KBM-7 (cell line): ENCODE results near the gene RIPOR3.
"Not testable (repeated sequence)": the region's sequence is repeated elsewhere in the genome, so short reads cannot be mapped to it uniquely, and the experiment has no call there.

ENCODE experiments used
- DNase-seq: peaks from one replicate; pipeline ENCODE4 v3.0.0-alpha.2; 2015
- in situ Hi-C: fragments of 300-500 bp; cut with MboI; formaldehyde crosslinking; loops from 2 replicates; pipeline ENCODE4 v1.14.3; 2020; ENCODE audit warnings: low sequenced_read_pairs, low pct_unique_long_range_greater_than_20kb, mixed read lengths

The RIPOR3 gene

DNA sequence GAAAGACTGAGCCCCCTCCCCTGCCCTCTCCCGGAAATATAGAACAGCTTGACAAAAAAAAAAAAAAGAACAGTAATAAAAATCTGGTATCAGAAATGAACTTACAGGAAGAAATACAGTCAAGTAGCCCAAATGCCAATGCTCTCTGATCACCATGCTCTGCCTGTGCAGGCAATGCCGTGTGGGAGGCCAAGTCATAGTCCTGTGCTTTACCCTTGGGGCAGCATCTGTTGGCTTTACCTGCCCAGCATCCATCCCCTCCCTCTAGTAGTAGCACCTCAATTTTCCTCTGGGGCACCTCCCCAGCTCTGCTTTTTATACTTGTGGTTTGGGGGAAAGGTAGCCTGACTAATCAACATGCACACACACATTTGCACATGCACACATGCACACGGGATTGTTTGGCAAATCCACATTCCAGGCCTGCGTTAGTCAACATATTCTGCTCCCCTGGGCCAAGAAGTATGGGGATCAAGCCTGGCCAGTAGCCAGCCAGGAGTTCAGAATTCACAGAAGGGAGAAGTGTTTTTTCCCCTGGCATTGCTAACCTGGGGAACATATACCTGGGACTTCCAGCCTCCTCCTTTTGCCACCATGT lies 70.2 kb downstream of the RIPOR3 start:
- no peak for DNase-seq
- in situ Hi-C loops, result no loop called here

GRCh38 chr20:50620459-50620858 lies 70.9 kb downstream of the RIPOR3 start:
- DNase-seq, in situ Hi-C loops: not testable (repeated sequence)

GRCh38 chr20:50618537-50618936 lies 72.8 kb downstream of the RIPOR3 start:
- no peak for DNase-seq
- in situ Hi-C loops, result no loop called here

GRCh38 chr20:50617022-50617421 lies 74.3 kb downstream of the RIPOR3 start:
- in situ Hi-C loops, result no loop called here
- DNase-seq, result no peak

DNA sequence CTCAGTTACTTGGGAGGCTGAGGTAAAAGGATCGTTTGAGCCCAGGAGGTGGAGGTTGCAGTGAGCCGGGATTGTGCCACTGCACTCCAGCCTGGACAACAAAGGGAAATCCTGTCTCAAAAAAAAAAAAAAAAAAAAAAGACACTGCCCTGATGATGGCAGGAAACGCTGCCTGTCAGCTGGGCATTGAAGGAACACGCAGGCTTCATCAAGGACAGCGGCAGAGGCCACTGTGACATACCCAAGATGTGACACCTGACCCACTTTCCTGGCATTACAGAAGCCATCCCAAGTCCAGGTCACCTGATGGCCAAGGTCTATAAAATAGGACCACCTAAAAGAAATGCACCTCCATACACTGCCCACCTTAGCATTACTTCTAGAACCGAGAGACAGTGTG lies 75.9 kb downstream of the RIPOR3 start:
- no peak for DNase-seq
- in situ Hi-C loops, result no loop called here

GRCh38 chr20:50613438-50614169 lies 77.7 kb downstream of the RIPOR3 start:
- no peak for DNase-seq
- in situ Hi-C loops, result no loop called here

DNA sequence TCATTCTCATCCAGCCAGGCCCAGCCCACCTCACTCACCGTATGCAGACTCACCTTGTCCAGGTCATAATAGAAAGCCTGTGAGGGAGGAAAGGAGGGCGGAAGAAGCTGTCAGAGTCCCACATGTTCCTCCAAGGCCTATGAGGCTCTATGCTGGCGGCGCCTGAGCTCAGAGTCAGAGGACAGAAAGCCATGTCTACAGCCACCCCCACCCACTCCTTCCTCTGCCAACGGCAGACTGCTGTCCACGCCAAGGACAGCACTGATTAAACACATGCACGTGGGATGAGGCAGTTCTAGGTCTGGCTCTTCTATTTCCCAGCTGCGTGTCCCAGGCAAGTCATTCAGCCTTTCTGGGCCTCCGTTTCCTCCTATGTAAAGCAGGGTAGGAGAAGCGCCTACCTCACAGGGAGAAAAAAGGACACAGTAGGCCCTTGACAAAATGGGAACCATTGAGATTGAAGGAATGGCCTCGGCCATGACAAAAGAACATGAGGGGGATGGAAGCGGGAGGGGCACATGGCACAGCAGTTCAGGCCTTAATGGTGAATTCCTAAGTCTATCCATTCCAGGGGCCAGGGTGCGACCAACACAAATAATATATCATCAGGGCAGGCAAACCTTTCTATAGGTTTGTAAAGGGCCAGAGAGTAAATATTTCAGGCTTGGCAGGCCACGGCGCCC lies 80.1 kb downstream of the RIPOR3 start:
- no peak for DNase-seq
- in situ Hi-C loops, result no loop called here

DNA sequence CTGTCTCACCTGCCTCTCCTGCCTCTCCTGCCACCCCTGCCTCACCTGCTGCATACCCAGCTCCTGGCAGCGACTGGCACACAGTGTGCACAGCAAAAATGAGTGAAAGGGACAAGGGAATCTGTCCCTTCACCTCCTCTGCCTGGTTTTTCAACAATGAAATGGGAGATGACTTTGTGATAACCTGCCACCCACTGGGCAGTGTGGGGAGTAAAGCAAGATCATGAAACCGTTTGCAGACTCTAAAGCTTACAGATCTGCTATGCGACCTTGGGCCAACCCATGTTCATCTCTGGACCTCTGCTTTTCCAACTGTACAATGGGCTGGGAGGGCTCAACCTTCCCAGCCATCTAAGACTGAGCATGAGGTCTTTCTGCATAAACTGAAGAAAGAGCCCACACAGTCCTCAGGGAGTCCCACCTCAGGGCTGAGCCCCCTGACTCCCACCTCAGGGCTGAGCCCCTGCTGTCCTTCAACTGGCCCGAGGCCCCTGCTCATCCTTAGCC lies 81.1 kb downstream of the RIPOR3 start:
- DNase-seq, result no peak
- in situ Hi-C loops, result no loop called here

DNA sequence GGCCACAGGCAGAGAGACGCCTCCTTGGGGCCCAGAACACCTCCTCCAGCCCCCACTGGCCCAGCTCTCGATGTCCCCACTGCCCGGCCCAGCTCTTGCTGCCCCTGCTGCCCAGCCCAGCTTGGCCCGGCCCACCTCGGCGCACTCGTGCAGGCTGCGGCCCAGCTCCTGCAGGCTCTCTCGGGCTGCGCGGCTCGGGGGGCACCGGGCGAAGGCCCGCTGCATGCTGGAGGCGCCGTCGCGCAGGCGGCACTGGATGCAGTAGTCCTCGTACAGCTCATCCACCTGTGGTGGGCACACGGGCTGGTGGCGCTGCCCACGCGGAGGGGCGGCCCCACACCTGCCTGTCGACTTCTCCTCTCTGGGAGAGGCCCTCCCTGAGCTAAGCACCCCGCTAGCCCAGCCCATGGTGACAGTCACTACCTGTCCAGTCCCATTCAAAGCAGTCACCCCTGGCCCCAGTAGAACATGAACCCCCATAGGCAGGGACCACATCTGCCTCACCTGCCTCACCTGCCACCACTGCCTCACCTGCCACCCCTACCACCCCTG lies 81.8 kb downstream of the RIPOR3 start:
- in situ Hi-C loops, result no loop called here
- DNase-seq, result no peak

DNA sequence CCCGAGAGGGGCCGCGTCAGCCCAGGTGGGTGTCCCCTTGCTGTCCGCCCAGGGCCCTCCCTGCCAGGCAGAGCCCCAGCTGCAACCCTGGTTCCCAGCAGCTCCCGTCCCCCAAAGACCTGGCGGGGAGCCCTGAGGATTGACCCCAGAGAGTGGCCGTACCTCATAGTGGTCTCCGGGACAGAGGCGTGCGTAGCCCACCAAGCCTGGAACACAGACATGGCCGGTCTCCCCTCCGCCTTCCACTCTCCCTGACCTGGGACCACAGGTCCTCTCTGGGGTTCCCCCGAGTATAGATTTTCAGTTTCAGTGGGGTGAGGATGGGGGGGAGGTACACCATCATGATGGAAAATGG lies 82.6 kb downstream of the RIPOR3 start:
- in situ Hi-C loops, result no loop called here
- DNase-seq, result no peak

DNA sequence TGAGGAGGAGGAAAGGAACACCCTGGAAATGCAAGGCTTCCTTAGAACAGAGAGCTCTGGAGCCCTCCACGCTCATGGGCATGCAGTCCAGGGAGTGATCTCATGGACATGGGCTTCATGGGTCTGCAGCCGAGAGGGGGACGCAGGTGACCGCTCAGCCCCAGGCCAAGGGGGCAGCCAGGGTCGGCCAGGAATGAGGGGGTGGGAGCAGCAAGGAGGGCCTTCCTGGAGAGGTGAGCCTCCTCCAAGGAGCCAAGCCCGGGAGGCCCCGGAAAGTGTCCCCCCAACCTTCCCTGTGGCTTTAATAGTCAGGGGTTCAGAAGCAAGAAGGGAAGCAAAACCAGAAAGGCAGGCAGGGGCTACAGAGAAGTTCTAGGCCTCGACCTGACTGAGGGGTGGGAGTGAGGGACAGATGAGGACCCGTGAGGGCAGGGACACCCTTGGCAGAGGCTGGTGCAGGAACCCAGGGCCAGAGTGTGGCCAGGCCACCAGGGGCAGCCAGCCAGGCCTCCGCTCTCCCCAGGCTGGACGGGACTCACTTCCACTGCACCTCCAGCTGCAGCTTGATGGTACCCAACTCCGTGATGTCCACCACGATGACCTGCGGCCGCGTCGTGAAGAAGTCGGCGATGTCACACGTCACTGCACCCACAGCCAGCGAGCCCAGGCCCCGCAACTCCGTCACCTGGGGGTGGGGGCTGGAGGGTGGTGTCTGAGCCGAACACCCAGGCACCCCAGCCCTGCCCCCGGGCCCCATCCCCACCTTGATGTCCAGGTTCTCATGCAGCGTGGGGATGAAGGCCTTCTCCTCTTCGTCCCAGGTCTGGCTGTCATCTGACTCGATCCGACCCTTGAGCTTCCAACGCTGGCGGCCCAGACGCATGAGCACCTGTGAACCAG lies 83.2 kb downstream of the RIPOR3 start:
- DNase-seq, result no peak
- in situ Hi-C loops, result no loop called here

- in situ Hi-C loops, result no loop called here
- DNase-seq, result no peak
These were observed 83.9 kb downstream of the RIPOR3 start for GRCh38 chr20:50607436-50607835.

DNA sequence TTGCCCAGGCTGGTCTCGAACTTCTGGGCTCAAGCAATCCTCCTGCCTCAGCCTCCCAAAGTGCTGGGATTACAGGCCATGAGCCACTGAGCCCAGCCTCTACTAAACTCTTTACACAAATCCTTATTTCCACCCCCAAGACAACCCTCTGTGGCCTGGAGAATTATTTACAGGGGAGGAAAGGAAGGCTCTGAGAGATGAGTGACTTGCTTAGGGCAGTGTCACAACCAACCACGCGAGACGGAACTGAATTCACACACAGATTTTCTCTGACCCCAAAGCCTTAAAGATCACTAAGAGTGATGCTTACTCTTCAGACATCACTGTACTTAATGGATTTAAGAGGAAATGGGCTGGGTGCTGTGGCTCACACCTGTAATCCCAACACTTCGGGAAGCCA lies 86.2 kb downstream of the RIPOR3 start:
- no peak for DNase-seq
- in situ Hi-C loops, result no loop called here

GRCh38 chr20:50604451-50604850 lies 86.9 kb downstream of the RIPOR3 start:
- in situ Hi-C loops, result no loop called here

DNA sequence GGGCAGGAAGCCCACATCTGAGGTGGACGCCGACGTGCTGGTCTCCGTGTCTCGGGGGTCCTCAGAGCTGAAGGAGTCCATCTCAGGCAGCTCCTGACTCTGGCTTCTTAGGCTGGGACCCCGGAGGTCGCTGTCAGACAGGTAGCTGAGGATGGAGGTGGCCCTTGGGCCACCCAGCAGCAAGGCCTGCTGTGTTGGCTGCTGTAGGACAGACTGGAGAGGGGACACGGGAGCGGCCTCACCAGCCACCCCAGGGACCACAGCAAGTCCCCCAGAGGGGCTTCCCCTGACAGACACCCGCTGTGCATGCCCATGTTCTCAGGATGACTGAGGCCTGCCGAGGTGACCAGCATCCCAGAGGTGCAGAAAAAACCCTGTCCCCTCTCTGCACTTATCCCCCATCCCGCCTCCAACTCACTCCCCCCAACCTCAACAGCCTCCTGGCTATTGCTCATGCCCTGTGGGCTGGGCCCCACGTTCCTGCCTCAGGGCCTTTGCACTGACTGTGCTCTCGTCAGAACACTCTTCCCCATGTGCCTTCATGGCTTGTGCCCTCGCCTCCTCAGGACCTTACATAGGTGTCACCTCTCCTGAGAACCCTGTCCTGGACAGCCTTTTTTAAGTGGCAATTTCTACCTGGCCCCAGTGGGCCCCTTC lies 88.8 kb downstream of the RIPOR3 start:
- no peak for DNase-seq
- in situ Hi-C loops, result no loop called here

More at GRCh38 chr20:50604451-50604850, 86.9 kb downstream of the RIPOR3 start:
- DNase-seq, result no peak

DNA sequence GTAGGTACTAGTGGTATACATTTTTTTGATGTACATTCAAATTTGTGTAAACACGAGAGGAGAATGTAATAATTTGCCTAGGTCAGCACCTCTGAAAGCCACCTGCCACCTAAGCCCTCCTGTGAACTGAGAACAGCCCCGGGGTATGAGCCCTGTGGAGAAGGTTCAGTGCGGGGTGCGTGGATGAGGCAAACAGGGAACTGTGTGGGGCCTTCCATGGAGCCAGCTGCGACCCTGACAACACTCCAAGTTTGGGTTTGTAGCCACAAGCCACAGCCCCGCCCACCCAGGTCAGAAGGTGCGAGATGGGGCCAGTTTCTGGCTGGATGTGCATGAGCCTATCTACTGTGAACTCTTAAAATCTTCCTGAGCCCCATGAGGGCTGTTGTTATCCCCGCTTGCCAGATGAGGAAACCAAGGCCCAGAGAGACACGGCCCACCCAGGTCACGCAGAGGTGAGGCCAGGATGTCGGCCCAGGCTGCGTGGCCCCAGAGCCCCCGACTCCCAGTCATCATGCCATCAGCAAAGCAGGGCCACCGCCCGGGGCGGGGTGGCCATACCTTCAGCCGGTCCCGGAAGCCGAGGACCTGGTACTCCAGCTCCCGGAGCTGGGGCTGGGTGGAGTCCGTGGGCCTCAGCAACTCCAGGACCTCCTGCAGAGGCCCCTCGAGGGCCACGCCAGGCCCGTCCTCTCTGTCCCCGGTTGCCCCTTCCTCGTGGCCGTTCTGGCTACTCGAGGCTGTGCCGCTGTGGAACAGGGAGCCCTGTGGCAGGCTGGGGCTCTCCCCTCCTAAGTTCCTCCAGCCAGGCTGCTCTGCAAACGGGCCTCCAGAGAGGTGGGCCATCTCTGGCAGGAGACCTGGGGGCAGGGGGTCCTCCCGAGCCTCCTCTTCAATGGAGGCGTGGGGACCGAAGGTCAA lies 89.6 kb downstream of the RIPOR3 start:
- DNase-seq, result no peak
- in situ Hi-C loops, result no loop called here

GRCh38 chr20:50600281-50600895 lies 91.0 kb downstream of the RIPOR3 start:
- no peak for DNase-seq
- in situ Hi-C loops, result no loop called here
